Measurements from ENCODE around the gene KCND3. TPM values are rescaled to one million over a fixed set of nuclear protein-coding genes. Genes with fewer than 3 reads are reported as not detected.

KCND3 gene
- total and polyA plus RNA-seq, 2 experiments from 2014 or later, result 0.16 to 0.33 TPM

DNA sequence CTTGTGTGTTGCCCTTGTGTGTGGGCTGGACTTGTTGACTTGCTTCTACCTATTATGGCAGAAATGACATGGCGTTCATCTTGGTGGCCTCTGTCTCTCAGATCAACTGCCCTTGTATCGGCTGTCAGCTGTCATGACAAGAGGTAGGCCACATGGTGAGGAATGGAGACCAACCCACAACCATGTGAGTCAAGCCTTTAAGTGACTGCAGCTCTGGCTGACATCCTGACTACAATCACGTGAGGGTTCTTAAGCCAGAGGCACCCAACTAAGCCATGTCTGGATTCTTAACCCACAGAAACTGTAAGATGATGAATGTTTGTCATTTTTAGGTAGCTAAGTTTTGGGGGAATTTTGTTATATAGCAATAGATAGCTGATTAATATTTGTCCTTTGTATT is 82.1 kb downstream of the KCND3 start:
- Histone ChIP-seq H3K4me3 (no peak overlapping the region), H3K4me1 (ENCODE audit: low read depth) (peaks cover 10% of the 10 kb centered on the region), H3K27ac (no peak overlapping the region), H3K27me3 (peaks cover 13% of the 10 kb centered on the region), H3K36me3 (no peaks in the 10 kb centered on the region), H3K9me3 (ENCODE audit: low read depth) (no peaks in the 10 kb centered on the region)
- TF ChIP-seq, protein P1, sequence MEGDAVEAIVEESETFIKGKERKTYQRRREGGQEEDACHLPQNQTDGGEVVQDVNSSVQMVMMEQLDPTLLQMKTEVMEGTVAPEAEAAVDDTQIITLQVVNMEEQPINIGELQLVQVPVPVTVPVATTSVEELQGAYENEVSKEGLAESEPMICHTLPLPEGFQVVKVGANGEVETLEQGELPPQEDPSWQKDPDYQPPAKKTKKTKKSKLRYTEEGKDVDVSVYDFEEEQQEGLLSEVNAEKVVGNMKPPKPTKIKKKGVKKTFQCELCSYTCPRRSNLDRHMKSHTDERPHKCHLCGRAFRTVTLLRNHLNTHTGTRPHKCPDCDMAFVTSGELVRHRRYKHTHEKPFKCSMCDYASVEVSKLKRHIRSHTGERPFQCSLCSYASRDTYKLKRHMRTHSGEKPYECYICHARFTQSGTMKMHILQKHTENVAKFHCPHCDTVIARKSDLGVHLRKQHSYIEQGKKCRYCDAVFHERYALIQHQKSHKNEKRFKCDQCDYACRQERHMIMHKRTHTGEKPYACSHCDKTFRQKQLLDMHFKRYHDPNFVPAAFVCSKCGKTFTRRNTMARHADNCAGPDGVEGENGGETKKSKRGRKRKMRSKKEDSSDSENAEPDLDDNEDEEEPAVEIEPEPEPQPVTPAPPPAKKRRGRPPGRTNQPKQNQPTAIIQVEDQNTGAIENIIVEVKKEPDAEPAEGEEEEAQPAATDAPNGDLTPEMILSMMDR (IDR thresholded peaks at IDR 0.05; ENCODE audit: low read depth, low read length), result no peak
- DNase-seq (ENCODE audit: low read depth in 1 of 2, low spot score in 1 of 2), result no peak

DNA sequence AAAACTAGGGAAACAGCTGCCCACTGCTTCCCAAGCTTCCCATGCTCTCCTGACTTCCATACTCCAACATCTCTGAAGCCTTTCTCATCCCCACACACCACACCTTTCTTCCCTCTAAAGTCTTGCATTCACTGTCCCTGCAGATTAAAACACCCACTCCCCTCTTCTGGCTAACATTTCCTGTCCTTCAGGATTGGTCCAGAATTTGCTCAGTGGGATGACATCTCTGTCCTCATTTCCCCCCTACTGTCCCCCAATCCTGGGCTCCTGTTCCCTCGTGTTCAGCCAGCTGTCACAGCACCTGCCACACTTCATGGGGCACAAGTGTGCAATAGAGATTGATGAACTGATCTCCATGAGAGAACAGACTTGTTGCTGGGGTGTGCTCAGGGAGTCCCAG is 82.7 kb downstream of the KCND3 start:
- TF ChIP-seq, protein P1 (IDR thresholded peaks at IDR 0.05; ENCODE audit: low read depth, low read length), result no peak
- no peak overlapping the region for H3K4me3 ChIP-seq
- no peak for DNase-seq (ENCODE audit: low read depth in 1 of 2, low spot score in 1 of 2)

DNA sequence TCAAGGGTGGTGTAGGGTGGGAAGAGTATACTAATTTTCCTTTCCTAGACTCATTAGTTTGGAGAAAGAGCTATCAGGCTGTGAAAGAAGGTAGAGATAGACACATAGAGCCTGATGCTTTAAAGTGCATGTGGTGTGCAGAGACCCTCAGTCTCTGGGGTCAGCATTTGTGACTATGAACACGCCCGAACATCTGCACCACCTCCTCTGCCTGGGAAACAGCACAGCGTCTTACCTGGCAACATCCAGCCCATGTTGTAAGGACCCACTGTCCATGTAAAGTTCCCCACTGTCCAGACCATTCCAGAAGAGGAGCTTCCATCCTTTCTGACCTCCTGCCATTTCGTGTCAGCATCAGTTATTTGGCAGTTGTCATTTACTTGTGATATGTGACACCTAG is 83.4 kb downstream of the KCND3 start:
- no peaks in the 10 kb centered on the region for H3K36me3 ChIP-seq
- no peak for DNase-seq (ENCODE audit: low read depth in 1 of 2, low spot score in 1 of 2)
- peaks cover 13% of the 10 kb centered on the region for H3K27me3 ChIP-seq
- peaks cover 10% of the 10 kb centered on the region for H3K4me1 ChIP-seq (ENCODE audit: low read depth)
- TF ChIP-seq, protein P1 (IDR thresholded peaks at IDR 0.05; ENCODE audit: low read depth, low read length), result no peak
- H3K4me3 ChIP-seq, result no peak overlapping the region
- no peaks in the 10 kb centered on the region for H3K9me3 ChIP-seq (ENCODE audit: low read depth)
- no peak overlapping the region for H3K27ac ChIP-seq

More for the DNA sequence above, 82.7 kb downstream of the KCND3 start:
- no peak overlapping the region for H3K27ac ChIP-seq
- H3K27me3 ChIP-seq, result peaks cover 13% of the 10 kb centered on the region
- no peaks in the 10 kb centered on the region for H3K36me3 ChIP-seq
- peaks cover 10% of the 10 kb centered on the region for H3K4me1 ChIP-seq (ENCODE audit: low read depth)
- no peaks in the 10 kb centered on the region for H3K9me3 ChIP-seq (ENCODE audit: low read depth)

DNA sequence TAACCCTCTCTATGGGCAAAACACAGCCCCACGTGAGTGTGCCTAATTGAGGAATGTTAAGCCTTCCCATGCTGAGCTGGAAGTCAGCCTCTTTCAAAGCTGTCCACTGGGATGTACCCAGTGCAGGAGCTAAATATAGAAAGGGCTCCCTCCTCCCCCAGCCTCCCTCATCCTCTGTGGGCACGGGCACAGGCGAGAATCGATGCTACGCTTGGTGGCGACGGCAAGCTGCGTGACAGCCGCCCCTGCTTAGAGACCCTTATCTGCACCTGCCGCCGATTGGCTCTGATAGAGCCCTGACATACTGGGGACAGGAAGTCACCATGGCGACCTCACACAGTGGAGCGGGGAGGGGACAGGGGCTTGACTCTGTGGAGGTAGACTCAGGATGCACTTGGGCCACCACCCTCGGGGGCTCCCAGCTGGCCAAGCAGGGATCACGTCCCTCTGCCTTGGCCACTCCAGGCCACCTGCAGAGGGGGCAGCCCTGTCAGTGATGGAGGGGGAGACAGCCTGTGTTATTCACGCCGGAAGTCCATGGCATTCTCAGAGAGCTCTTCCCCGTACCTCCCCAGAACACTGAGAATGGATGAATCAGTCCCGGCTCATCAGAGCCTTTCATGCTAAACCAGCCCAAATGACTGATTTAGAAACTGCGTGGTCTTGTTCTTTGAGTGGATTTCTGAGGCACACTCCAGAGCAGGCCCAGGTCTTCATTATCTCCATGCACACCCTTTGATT is 84.8 kb downstream of the KCND3 start:
- no peaks in the 10 kb centered on the region for H3K9me3 ChIP-seq (ENCODE audit: low read depth)
- H3K4me1 ChIP-seq (ENCODE audit: low read depth), result peaks cover 10% of the 10 kb centered on the region
- no peak overlapping the region for H3K27ac ChIP-seq
- TF ChIP-seq, protein P1 (IDR thresholded peaks at IDR 0.05; ENCODE audit: low read depth, low read length), result no peak
- peak in 1 of 2 donors; percentile 59 for DNase-seq (ENCODE audit: low read depth in 1 of 2, low spot score in 1 of 2)
- H3K4me3 ChIP-seq, result no peak overlapping the region
- peaks cover 19% of the 10 kb centered on the region for H3K27me3 ChIP-seq
- no peaks in the 10 kb centered on the region for H3K36me3 ChIP-seq

DNA sequence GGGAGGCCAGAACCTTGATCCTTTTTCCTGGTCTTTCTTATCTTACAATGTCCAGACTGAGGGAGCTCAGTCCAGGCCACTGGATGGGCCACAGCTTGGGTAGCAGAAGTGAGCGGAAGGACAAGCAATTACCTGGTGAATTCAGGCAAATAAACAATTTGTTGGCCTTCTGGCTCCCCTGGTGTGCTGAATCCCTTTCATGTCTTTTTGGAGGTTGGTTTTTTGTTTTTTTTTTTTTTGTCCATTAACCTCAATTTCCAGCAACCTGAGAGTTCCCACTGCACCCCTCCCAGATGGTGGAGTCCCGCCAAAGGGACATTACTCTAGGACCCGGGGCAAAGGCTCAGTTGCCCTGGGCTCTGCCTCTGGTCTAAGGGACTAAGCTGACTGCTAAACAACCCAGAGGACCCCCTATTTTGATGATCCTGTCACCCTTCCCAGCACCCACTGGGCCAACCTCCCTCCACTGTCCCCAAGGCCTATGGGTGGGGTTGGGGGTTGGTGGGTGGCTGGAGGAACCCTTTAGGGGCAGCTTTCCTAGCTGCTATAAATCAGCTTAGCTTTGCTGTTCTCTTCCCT is 85.5 kb downstream of the KCND3 start:
- Histone ChIP-seq H3K27ac (no peak overlapping the region), H3K27me3 (peaks cover 20% of the 10 kb centered on the region), H3K4me3 (no peak overlapping the region), H3K4me1 (ENCODE audit: low read depth) (peaks cover 10% of the 10 kb centered on the region), H3K36me3 (no peaks in the 10 kb centered on the region), H3K9me3 (ENCODE audit: low read depth) (no peaks in the 10 kb centered on the region)
- DNase-seq (ENCODE audit: low read depth in 1 of 2, low spot score in 1 of 2), result no peak
- TF ChIP-seq, protein P1 (IDR thresholded peaks at IDR 0.05; ENCODE audit: low read depth, low read length), result no peak

All from cardiac muscle cell (in vitro differentiated cells and primary cell).